Measurements from ENCODE around the gene FAM209A. TPM values are rescaled to one million over a fixed set of nuclear protein-coding genes. Genes with fewer than 3 reads are reported as not detected.

The FAM209A gene
- total RNA-seq, 1 donor from 2014 or later: not detected

DNA sequence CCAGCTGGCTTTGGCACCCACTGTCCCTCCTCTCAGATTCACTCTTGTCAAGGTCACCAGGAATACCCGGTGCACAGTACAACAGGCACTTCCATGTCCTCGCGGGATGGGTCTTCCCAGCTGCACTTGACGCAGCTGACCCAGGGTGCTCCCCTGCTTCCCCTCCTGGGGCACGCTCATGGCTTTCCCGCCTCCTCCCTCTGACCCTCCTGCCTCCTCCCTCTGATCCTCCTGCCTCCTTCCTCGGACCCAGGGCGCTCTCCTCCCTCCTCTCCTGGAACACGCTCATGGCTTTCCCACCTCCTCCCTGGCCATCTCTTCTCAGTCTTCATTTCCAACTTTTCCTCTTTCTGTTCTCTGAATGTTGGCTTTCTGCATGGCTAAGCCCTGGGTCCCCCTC, 50.6 kb downstream of the FAM209A start:
- no peaks in the 10 kb centered on the region for H3K36me3 ChIP-seq
- H3K4me1 ChIP-seq: no peaks in the 10 kb centered on the region
- TF ChIP-seq, protein P1, sequence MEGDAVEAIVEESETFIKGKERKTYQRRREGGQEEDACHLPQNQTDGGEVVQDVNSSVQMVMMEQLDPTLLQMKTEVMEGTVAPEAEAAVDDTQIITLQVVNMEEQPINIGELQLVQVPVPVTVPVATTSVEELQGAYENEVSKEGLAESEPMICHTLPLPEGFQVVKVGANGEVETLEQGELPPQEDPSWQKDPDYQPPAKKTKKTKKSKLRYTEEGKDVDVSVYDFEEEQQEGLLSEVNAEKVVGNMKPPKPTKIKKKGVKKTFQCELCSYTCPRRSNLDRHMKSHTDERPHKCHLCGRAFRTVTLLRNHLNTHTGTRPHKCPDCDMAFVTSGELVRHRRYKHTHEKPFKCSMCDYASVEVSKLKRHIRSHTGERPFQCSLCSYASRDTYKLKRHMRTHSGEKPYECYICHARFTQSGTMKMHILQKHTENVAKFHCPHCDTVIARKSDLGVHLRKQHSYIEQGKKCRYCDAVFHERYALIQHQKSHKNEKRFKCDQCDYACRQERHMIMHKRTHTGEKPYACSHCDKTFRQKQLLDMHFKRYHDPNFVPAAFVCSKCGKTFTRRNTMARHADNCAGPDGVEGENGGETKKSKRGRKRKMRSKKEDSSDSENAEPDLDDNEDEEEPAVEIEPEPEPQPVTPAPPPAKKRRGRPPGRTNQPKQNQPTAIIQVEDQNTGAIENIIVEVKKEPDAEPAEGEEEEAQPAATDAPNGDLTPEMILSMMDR (IDR thresholded peaks at IDR 0.05): no peak
- intact Hi-C loops (cut with DNase I): no loop called here
- no peak overlapping the region for H3K27ac ChIP-seq
- H3K9me3 ChIP-seq: no peaks in the 10 kb centered on the region
- no peak for DNase-seq (ENCODE audit: low spot score in 2 of 2)
- no peak overlapping the region for H3K4me3 ChIP-seq
- no peaks in the 10 kb centered on the region for H3K27me3 ChIP-seq

Other genes with a start within 250 kb of the FAM209A start
- 17.9 TPM for gene FAM210B, start 165.8 kb upstream of the FAM209A start, total RNA-seq
- gene AURKA, start 132.5 kb upstream of the FAM209A start, total RNA-seq: not detected
- 13.7 TPM for gene CSTF1, start 132.1 kb upstream of the FAM209A start, total RNA-seq
- 11.2 TPM for gene CASS4, start 112.5 kb upstream of the FAM209A start, total RNA-seq
- gene RTF2, start 56.1 kb upstream of the FAM209A start, total RNA-seq: 54.5 TPM
- not detected for gene FAM209B, start 8.5 kb downstream of the FAM209A start, total RNA-seq
- 4.9 TPM for gene TFAP2C, start 104.6 kb downstream of the FAM209A start, total RNA-seq

Data from ascending aorta (tissue), 2 donors.